GM19438 (cell line): Measurements from ENCODE around the gene PFDN5.
A peak's percentile ranks its signal among the peaks of the same experiment; 100 is the strongest.

Experiments used
- ATAC-seq: cut with Tn5 transposase; IDR thresholded peaks from one replicate; pipeline ENCODE4 v1.9.1; 2021; ENCODE audit warnings: low read depth; ENCODE audit not compliant: unreplicated experiment

Gene PFDN5

DNA sequence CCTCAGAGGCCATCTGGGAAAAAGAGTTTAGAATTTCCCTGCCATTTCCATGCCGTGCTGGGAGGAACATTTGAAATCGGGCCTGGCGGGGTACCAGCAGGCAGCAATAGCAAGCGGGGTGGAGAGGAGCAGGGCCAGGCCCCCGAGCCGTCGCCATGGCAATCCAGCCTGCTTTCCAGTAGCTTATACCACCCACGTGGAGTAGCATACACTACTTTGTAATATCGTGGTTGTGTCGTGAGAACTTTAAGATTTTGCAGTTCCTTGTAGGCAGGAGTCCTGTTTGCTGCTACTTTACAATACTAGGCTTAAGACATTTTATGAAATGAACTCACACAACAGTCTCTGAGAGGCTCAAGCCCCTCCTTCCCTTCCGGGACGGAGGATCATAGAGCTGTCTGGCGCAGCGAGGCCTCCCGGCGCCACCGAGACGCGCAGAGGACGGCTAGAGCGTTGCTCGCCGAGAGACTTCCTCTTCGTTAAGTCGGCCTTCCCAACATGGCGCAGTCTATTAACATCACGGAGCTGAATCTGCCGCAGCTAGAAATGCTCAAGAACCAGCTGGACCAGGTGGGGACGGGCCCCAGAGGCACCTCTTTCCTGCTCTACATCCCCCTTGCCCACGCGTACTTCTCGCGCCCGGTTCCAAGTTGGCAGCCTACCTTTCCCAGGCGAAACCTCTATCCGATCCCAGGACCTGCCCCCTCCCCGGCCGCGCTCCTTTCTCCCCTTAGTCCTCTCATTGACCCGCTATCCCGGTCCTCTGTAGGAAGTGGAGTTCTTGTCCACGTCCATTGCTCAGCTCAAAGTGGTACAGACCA lies at the start of gene PFDN5:
Gene PFDN5 (plus strand): TSS at position 473 of the 821 bp plus-strand sequence. CDS start 26 bp downstream, at position 499.
- ATAC-seq = peak; percentile 83

DNA sequence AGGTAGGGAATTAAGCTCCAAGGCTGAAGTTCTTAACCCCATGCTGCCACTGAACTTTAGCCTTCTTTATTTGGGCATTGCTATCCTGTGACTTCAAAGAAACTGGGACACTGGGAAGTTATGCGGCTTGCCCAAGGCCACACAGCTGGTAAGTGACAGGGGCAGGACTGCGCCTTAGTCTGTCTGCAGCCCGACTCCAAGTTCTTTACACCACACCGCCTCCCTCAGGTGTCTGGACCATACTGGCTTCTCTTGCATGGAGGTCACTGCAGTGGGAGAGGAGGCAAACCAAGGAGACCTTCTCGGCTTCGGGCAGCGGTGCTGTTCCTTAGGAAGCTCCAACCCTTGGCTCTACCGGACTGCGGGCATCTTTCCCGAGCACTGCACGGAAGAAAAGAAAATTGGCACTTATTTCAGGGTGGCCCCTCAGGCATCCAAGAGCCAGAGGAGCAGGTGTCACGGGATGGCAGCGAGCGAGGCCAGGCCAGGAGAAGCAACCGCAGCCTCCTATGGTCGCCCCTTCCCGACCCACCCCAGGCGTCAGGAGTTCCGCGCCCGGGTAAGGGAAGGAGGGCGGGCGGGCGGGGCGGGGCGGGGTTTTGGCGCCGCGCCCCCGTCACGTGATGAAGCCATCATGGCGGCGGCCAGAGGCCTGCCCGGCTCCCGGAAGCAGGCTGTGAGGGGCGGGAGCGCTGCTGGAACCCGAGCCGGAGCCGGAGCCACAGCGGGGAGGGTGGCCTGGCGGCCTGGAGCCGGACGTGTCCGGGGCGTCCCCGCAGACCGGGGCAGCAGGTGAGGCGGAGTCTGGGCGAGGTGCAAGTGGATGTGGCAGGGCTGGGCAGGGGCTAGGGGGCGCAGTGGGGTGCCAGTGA lies 43.6 kb upstream of the PFDN5 start:
- ATAC-seq = peak; percentile 79

- peak; percentile 9 for ATAC-seq
Measured at GRCh38 chr12:53252349-53252916, 42.9 kb upstream of the PFDN5 start.

DNA sequence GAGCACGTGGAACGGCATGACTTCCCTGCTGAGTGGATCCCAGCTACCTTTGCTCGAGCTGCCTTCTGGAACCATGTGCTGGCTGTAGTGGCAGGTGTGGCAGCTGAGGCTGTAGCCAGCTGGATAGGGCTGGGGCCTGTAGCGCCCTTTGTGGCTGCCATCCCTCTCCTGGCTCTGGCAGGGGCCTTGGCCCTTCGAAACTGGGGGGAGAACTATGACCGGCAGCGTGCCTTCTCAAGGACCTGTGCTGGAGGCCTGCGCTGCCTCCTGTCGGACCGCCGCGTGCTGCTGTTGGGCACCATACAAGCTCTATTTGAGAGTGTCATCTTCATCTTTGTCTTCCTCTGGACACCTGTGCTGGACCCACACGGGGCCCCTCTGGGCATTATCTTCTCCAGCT lies 42.0 kb upstream of the PFDN5 start:
- no peak for ATAC-seq

GRCh38 chr12:53254816-53255545 lies 40.4 kb upstream of the PFDN5 start:
- no peak for ATAC-seq

DNA sequence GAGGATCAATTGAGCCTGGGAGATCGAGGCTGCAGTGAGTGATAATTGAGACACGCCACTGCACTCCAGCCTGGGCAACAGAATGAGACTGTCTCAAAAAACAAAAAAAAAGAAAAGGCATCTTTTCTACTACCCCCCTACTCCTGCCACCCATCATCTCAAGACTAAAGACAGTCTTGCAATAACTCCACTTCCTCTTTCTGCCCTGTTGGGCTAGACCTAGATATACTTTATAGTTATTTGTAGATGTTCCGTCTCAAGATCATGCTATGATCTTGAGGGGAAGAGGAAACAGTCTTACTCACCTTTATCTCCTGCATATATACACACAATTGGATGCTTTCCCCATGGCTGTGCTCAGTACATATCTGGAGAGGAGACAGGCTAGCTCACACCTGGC lies 39.3 kb upstream of the PFDN5 start:
- no peak for ATAC-seq

GRCh38 chr12:53258541-53259539 lies 36.5 kb upstream of the PFDN5 start:
- no peak for ATAC-seq

DNA sequence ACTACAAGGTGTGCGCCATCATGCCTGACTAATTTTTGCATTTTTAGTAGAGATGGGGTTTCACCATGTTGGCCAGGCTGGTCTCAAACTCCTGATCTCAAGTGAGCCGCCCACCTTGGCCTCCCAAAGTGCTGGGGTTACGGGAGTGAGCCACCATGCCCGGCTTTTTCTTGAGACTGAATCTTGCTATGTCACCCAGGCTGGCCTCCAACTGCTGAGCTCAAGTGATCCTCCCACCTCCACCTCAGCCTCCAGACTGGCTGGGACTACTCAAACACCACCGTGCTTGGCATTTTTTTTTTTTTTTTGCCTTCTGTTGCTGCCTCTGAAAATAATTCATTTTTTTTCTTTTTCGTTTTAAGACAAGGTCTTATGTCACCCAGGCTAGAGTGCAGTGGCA lies 35.5 kb upstream of the PFDN5 start:
- no peak for ATAC-seq

DNA sequence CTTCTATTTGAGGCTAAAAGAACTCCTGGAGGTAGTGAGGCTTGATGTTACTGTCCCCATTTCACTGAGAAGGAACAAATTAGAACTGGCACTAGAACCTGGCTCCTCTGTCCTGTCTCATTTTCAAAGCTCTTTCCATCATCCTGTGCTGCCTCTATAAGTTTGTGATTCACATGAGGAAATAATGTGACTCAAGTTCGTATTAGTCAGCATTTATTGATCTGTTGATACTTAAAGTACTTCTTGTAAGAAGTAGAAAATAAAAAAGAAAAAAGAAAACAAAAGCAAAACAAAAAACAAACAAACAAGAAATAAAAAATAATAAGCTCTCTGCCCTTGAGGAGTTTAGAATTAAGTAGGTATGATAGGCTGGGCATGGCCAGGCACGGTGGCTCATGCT lies 29.6 kb upstream of the PFDN5 start:
- ATAC-seq = no peak

- no peak for ATAC-seq
Measured at GRCh38 chr12:53267306-53267998, 27.9 kb upstream of the PFDN5 start.

DNA sequence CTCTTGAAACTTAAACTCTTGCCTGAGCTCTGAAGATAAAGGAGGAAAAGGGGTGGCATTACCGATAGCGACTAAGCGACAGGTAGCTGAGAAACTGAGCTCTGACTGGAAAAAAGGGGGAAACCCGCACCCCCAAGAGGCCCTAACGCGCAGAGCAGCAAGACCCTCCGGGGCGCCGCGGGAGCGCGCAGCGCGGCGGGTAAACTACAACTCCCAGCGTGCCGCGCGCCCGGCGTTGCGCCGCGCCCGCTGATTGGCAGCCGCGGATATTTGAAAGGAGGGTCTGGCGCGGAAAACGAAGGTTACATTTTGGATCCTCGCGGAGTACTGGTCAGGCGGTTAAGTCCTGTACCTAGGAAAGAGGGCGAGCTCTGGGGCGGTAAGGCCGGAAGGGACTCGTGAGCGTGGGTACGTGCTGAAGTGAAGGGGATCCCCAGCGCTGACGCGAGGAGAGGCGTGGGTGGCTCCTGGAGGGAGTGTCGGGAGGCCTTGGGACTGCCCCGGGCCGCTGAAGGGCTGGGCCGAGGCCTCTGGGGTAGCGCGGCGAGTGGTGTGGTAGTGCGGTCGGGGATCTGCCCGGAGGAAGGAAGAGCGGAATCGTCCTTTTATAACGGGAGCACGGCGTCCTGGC lies 27.2 kb upstream of the PFDN5 start, which contains the start of gene ESPL1:
Gene ESPL1 (plus strand): TSS at position 301 of the 631 bp plus-strand sequence. CDS start 468 bp downstream, outside the sequence.
- ATAC-seq = peak; percentile 86

DNA sequence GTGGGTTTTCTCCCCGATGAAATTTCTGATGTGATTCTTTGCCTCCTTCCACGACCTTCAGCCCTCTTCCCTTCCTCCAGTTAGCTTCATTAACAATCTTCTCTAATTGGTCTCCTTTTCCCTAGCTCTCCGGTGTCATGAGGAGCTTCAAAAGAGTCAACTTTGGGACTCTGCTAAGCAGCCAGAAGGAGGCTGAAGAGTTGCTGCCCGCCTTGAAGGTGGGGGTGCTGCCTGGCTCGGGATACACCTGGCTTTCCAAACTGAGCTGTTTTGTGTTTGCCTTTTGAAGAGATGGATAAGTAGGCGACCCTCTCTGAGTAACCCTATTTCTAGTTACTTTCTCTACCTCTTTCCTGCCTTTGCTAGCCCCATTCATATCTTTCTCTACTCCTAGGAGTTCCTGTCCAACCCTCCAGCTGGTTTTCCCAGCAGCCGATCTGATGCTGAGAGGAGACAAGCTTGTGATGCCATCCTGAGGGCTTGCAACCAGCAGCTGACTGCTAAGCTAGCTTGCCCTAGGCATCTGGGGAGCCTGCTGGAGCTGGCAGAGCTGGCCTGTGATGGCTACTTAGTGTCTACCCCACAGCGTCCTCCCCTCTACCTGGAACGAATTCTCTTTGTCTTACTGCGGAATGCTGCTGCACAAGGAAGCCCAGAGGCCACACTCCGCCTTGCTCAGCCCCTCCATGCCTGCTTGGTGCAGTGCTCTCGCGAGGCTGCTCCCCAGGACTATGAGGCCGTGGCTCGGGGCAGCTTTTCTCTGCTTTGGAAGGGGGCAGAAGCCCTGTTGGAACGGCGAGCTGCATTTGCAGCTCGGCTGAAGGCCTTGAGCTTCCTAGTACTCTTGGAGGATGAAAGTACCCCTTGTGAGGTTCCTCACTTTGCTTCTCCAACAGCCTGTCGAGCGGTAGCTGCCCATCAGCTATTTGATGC lies 26.4 kb upstream of the PFDN5 start:
- ATAC-seq = no peak

DNA sequence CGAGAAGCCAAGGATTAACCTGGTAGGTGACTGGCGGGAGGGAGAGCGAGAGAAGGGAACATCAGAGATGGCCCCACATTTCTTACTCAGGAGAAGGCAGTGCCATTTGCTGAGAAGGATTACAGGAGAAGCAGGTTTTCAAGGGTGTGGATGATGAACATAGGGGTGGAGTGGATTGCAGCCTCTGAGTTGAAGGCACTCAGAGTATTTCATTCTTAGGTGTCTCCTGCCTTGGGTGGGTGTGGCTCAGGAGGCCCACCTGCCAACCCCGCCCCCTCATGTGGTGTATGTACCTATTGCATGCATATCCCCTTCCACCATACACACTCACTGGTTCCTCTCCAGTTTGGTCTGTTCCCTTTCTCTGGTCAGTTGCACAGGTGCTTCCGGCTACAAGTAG lies 20.9 kb upstream of the PFDN5 start:
- ATAC-seq = no peak

- ATAC-seq = no peak
Measured at GRCh38 chr12:53276511-53276910, 18.8 kb upstream of the PFDN5 start.

DNA sequence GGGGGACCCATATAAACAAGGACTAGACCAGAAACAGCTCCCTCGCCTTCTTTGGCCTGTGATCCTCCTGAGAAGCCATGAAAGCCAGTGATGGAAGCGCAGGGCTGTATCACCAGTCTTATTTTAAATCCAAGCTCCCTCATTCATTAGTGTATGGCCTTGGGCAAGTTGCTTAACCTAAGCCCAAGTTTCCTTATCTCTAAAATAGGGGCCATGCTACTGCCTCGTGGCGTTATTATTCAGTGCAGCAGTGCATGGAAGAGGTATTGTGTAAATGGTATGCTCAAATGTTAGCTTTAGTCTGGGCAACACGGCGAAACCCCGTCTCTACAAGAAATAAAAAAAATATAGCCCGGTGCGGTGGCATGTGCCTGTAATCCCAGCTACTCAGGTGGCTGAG lies 17.4 kb upstream of the PFDN5 start:
- no peak for ATAC-seq

DNA sequence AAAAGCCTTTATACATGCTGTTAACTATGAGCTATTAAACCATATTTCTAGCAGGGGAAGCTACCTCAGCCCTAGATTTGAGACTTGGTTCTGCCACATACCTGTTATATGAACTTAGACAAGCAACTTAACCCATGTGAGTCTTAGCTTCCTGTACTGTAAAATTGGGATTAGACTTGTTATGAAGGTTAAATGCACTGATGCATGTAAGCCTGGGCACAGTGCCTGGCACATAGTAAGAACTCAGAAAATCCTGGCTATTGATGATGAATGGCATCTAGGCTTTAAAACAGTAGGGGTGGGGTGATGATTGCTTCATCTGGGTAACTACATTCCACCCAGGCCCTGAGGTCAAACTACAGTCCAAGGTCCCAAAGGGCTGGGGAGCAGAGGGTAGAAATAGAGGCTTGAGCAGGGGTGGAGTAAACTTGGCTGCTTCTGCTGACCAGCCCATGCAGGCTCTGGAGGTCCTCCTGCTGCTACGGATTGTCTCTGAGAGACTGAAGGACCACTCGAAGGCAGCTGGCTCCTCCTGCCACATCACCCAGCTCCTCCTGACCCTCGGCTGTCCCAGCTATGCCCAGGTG lies 16.0 kb upstream of the PFDN5 start:
- no peak for ATAC-seq
